Measurements from ENCODE around the gene TAF11. TPM values are rescaled to one million over a fixed set of nuclear protein-coding genes. Genes with fewer than 3 reads are reported as not detected.

Gene TAF11
- total and polyA plus RNA-seq, 2 donors from 2014 or later: 21.1 to 27.3 TPM

DNA sequence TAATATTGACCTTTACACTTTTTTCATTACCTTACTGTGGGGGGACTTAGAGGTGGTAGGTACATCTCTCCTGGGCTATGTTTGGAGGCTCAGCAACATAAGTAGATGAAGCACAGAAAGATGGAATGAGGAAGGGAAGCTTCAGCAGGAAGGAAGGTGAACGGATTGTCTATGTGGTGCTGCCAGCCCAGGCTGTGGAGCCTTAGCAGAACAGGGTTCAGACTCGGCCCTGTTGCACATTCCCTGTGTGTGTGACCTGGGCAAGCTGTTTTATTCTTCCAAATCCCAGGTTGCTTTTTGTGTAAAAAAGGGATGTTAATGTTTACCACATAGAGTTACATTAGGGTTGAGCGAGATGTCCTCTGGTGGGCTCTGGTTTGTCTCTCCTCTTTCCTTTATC lies 42.4 kb upstream of the TAF11 start:
- no peaks in the 10 kb centered on the region for H3K9me3 ChIP-seq (ENCODE audit: control insufficient read depth in 2 of 3, insufficient read depth in 1 of 3, low read length in 3 of 3)
- H3K27me3 ChIP-seq (ENCODE audit: control insufficient read depth, insufficient read depth, low read length): no peaks in the 10 kb centered on the region
- FAIRE-seq (no peak), DNase-seq (no peak)
- H3K4me1 ChIP-seq (ENCODE audit: control insufficient read depth in 2 of 3, insufficient read depth in 2 of 3, low read depth in 1 of 3, low read length in 3 of 3): peaks cover 0 to 9% (median 6%) of the 10 kb centered on the region in 3 donors
- no peak overlapping the region for H3K9ac ChIP-seq (ENCODE audit: low read length in 3 of 3)
- H3K36me3 ChIP-seq (ENCODE audit: control insufficient read depth in 2 of 3, insufficient read depth in 3 of 3, low read length in 3 of 3): no peaks in the 10 kb centered on the region
- H3K4me3 ChIP-seq (ENCODE audit: low read length in 3 of 3): no peak overlapping the region
- TF ChIP-seq, protein P1, sequence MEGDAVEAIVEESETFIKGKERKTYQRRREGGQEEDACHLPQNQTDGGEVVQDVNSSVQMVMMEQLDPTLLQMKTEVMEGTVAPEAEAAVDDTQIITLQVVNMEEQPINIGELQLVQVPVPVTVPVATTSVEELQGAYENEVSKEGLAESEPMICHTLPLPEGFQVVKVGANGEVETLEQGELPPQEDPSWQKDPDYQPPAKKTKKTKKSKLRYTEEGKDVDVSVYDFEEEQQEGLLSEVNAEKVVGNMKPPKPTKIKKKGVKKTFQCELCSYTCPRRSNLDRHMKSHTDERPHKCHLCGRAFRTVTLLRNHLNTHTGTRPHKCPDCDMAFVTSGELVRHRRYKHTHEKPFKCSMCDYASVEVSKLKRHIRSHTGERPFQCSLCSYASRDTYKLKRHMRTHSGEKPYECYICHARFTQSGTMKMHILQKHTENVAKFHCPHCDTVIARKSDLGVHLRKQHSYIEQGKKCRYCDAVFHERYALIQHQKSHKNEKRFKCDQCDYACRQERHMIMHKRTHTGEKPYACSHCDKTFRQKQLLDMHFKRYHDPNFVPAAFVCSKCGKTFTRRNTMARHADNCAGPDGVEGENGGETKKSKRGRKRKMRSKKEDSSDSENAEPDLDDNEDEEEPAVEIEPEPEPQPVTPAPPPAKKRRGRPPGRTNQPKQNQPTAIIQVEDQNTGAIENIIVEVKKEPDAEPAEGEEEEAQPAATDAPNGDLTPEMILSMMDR (IDR thresholded peaks at IDR 0.05; ENCODE audit: borderline replicate concordance, extremely low read depth, insufficient read depth): no peak
- H3K27ac ChIP-seq (ENCODE audit: low read depth in 2 of 2, low read length in 2 of 2): no peak overlapping the region
- intact Hi-C loops (cut with DNase I): no loop called here

DNA sequence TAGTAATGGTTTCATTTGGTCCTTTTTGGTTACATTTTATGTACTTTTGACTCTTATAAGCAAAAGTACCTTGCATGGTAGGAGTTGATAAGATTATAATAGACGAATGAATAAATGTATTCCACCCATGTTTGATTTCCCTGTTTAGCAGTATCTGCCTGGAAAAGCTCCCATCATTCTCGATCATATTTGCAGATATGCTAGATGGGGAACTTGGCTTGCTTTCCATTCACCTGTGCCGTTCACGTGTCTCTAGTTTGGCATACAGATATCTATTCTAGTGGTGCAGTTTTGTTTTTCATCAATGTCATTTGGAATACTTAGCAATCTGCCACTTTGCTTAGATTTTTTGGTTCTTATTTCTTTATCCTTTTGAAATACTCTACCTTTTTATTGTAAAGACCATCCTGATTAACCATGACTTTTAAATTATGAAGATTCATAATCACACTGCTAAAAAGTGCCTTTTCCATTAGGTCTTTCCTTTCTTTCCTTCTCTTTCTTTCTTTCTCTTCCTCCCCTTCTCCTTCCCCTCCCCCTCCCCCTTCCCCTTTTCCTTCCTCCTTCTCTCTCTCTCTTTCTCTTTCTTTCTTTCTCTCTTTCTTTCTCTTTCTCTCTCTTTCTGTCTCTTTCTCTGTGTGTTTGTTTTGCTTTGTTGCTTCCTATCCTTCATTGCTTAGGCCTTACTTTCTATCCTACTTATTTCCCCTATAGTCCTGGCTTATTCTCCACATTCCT lies 41.6 kb upstream of the TAF11 start:
- intact Hi-C loops (cut with DNase I): no loop called here
- H3K9ac ChIP-seq (ENCODE audit: low read length in 3 of 3): no peak overlapping the region
- no peak overlapping the region for H3K4me3 ChIP-seq (ENCODE audit: low read length in 3 of 3)
- TF ChIP-seq, protein P1 (IDR thresholded peaks at IDR 0.05; ENCODE audit: borderline replicate concordance, extremely low read depth, insufficient read depth): no peak
- DNase-seq (no peak), FAIRE-seq (no peak)
- H3K9me3 ChIP-seq (ENCODE audit: control insufficient read depth in 2 of 3, insufficient read depth in 1 of 3, low read length in 3 of 3): no peaks in the 10 kb centered on the region
- no peaks in the 10 kb centered on the region for H3K27me3 ChIP-seq (ENCODE audit: control insufficient read depth, insufficient read depth, low read length)
- peaks cover 0 to 6% (median 6%) of the 10 kb centered on the region in 3 donors for H3K4me1 ChIP-seq (ENCODE audit: control insufficient read depth in 2 of 3, insufficient read depth in 2 of 3, low read depth in 1 of 3, low read length in 3 of 3)
- H3K27ac ChIP-seq (ENCODE audit: low read depth in 2 of 2, low read length in 2 of 2): no peak overlapping the region
- no peaks in the 10 kb centered on the region for H3K36me3 ChIP-seq (ENCODE audit: control insufficient read depth in 2 of 3, insufficient read depth in 3 of 3, low read length in 3 of 3)

DNA sequence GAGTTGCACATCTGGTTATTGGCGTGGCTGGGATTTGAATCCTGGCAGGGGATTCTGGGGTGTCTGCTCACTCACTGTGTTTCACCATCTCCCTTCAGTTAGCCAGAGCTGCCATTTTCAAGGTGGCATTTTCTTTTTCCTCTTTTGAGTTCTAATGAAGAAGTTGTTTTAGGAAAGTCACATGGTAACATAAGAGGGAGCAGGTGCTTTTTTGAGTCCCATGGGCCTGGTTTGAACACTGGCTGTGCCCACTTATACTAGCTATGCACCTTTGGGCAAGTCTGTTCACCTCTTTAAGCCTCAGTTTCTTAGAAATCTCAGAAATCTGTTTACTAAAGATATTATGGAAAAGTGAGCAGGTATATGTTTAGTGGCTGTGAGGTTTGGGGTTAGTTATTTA lies 40.9 kb upstream of the TAF11 start:
- Histone ChIP-seq H3K27ac (ENCODE audit: low read depth in 2 of 2, low read length in 2 of 2) (no peak overlapping the region), H3K4me3 (ENCODE audit: low read length in 3 of 3) (no peak overlapping the region), H3K9me3 (ENCODE audit: control insufficient read depth in 2 of 3, insufficient read depth in 1 of 3, low read length in 3 of 3) (no peaks in the 10 kb centered on the region), H3K4me1 (ENCODE audit: control insufficient read depth in 2 of 3, insufficient read depth in 2 of 3, low read depth in 1 of 3, low read length in 3 of 3) (peaks cover 0 to 6% (median 4%) of the 10 kb centered on the region in 3 donors), H3K9ac (ENCODE audit: low read length in 3 of 3) (no peak overlapping the region), H3K27me3 (ENCODE audit: control insufficient read depth, insufficient read depth, low read length) (no peaks in the 10 kb centered on the region), H3K36me3 (ENCODE audit: control insufficient read depth in 2 of 3, insufficient read depth in 3 of 3, low read length in 3 of 3) (no peaks in the 10 kb centered on the region)
- DNase-seq (no peak), FAIRE-seq (no peak)
- TF ChIP-seq, protein P1 (IDR thresholded peaks at IDR 0.05; ENCODE audit: borderline replicate concordance, extremely low read depth, insufficient read depth): no peak
- intact Hi-C loops (cut with DNase I): no loop called here
